GM23338 (cell line): ENCODE data around the gene FHIT. TPM values are rescaled to one million over a fixed set of nuclear protein-coding genes. Genes with fewer than 3 reads are reported as not detected.

ENCODE experiments used
- ATAC-seq: fragments of 200-7000 bp; cut with Tn5 transposase; 3 replicates; pipeline ENCODE4 v1.9.1; 2020
- DNase-seq: peaks from one replicate; pipeline ENCODE4 v3.0.0-alpha.2; 2015; ENCODE audit warnings: low spot score
- H2AFZ ChIP-seq: fragments of 200-600 bp; sonication (generic); 2 replicates; pipeline ENCODE4 v1.8.0; 2016; ENCODE audit warnings: antibody characterized with exemption, mild to moderate bottlenecking, moderate library complexity
- H3F3A ChIP-seq: fragments of 200-600 bp; sonication (generic); replicated peaks from 2 replicates; pipeline ENCODE4 v1.8.0; 2017; ENCODE audit warnings: antibody characterized with exemption, mixed run types, low read depth
- H3K27ac ChIP-seq: fragments of 200-600 bp; sonication (generic); 2 replicates; pipeline ENCODE4 v1.6.1; 2016; ENCODE audit warnings: low read depth
- H3K27me3 ChIP-seq: fragments of 200-600 bp; sonication (generic); 2 replicates; pipeline ENCODE4 v1.8.0; 2016; ENCODE audit warnings: mild to moderate bottlenecking, mixed run types, moderate library complexity; ENCODE audit not compliant: insufficient read depth
- H3K36me3 ChIP-seq: fragments of 200-600 bp; sonication (generic); 2 replicates; pipeline ENCODE4 v1.8.0; 2016; ENCODE audit warnings: mild to moderate bottlenecking; ENCODE audit not compliant: insufficient read depth
- H3K4me1 ChIP-seq: fragments of 200-600 bp; sonication (generic); 2 replicates; pipeline ENCODE4 v1.8.0; 2016; ENCODE audit warnings: mild to moderate bottlenecking, moderate library complexity; ENCODE audit not compliant: insufficient read depth
- H3K4me2 ChIP-seq: fragments of 200-600 bp; sonication (generic); 2 replicates; pipeline ENCODE4 v1.7.1; 2017; ENCODE audit warnings: mixed run types
- H3K4me3 ChIP-seq: fragments of 200-600 bp; sonication (generic); 2 replicates; pipeline ENCODE4 v1.6.1; 2016; ENCODE audit warnings: mixed run types
- H3K79me2 ChIP-seq: fragments of 200-600 bp; sonication (generic); replicated peaks from 2 replicates; pipeline ENCODE4 v1.8.0; 2017; ENCODE audit warnings: mild to moderate bottlenecking; ENCODE audit not compliant: insufficient read depth
- H3K9me2 ChIP-seq: fragments of 200-600 bp; sonication (generic); 2 replicates; pipeline ENCODE4 v1.8.0; 2017; ENCODE audit not compliant: insufficient read depth
- H4K20me1 ChIP-seq: fragments of 200-600 bp; sonication (generic); replicated peaks from 2 replicates; pipeline ENCODE4 v1.8.0; 2017; ENCODE audit warnings: mild to moderate bottlenecking; ENCODE audit not compliant: insufficient read depth
- H3K27ac Mint-ChIP-seq: 2 replicates; pipeline ENCODE4 v1.8.0; 2020; ENCODE audit warnings: inconsistent platforms, mild to moderate bottlenecking, moderate library complexity, mixed read lengths
- H3K27me3 Mint-ChIP-seq: 3 replicates; pipeline ENCODE4 v1.8.0; 2022; ENCODE audit warnings: low read depth, mild to moderate bottlenecking, moderate library complexity, mixed read lengths, inconsistent platforms; ENCODE audit not compliant: insufficient read depth, poor library complexity
- H3K36me3 Mint-ChIP-seq: 3 replicates; pipeline ENCODE4 v1.8.0; 2021; ENCODE audit warnings: low read depth, mild to moderate bottlenecking, inconsistent platforms, moderate library complexity, mixed read lengths
- H3K4me1 Mint-ChIP-seq: 3 replicates; pipeline ENCODE4 v1.8.0; 2020; ENCODE audit warnings: mild to moderate bottlenecking, inconsistent platforms, mixed read lengths
- H3K4me3 Mint-ChIP-seq: 3 replicates; pipeline ENCODE4 v1.8.0; 2021; ENCODE audit warnings: moderate library complexity, mild to moderate bottlenecking, inconsistent platforms, mixed read lengths
- H3K9me3 Mint-ChIP-seq: 3 replicates; pipeline ENCODE4 v1.8.0; 2020; ENCODE audit warnings: moderate library complexity, mild to moderate bottlenecking, inconsistent platforms, mixed read lengths
- CREB1 ChIP-seq: fragments of 250-450 bp; sonication (Bioruptor Pico); IDR thresholded peaks from 2 replicates; pipeline ENCODE4 v1.5.0; 2020; ENCODE audit warnings: low read depth, mild to moderate bottlenecking, moderate library complexity
- ETS1 ChIP-seq: IDR thresholded peaks from 2 replicates; pipeline ENCODE4 v1.6.1; 2016; ENCODE audit warnings: antibody characterized with exemption
- EZH2 ChIP-seq: fragments of 200-600 bp; sonication (generic); IDR thresholded peaks from one replicate; pipeline ENCODE4 v1.8.0; 2017; ENCODE audit warnings: antibody characterized with exemption, mild to moderate bottlenecking, low read depth; ENCODE audit not compliant: unreplicated experiment
- EZH2phosphoT487 ChIP-seq: fragments of 200-600 bp; sonication (generic); IDR thresholded peaks from one replicate; pipeline ENCODE4 v1.8.1; 2018; ENCODE audit warnings: antibody characterized with exemption; ENCODE audit not compliant: unreplicated experiment
- JUNB ChIP-seq: IDR thresholded peaks from one replicate; pipeline ENCODE4 v1.6.1; 2016; ENCODE audit warnings: antibody characterized with exemption; ENCODE audit not compliant: unreplicated experiment
- NANOG ChIP-seq: IDR thresholded peaks from 2 replicates; pipeline ENCODE4 v1.6.1; 2016; ENCODE audit warnings: antibody characterized with exemption, borderline replicate concordance
- POLR2AphosphoS5 ChIP-seq: IDR thresholded peaks from 2 replicates; pipeline ENCODE4 v1.6.1; 2016; ENCODE audit warnings: antibody characterized with exemption, low read depth
- STAT1 ChIP-seq: IDR thresholded peaks from one replicate; pipeline ENCODE4 v1.6.1; 2016; ENCODE audit warnings: antibody characterized with exemption; ENCODE audit not compliant: unreplicated experiment
- ZNF114 ChIP-seq: fragments of 250-450 bp; sonication (Bioruptor Pico); IDR thresholded peaks from 2 replicates; pipeline ENCODE4 v1.5.0; 2020; ENCODE audit warnings: mild to moderate bottlenecking, moderate library complexity
- ZNF331 ChIP-seq: fragments of 250-450 bp; sonication (Bioruptor Pico); IDR thresholded peaks from 2 replicates; pipeline ENCODE4 v1.5.0; 2020; ENCODE audit warnings: low read depth, mild to moderate bottlenecking, moderate library complexity
- polyA plus RNA-seq: library from polyadenylated mRNA; unstranded; fragments of >200 nt; fragmentation: Nextera tagmentation; extraction: Ambion mirVana; gene quantifications from 2 replicates; pipeline ENCODE4 v1.2.1, GENCODE V29; 2016
- total RNA-seq: library from RNA; depleted of rRNA; stranded (reverse); fragments of >200 nt; shearing (Covaris generic); gene quantifications from 2 replicates; pipeline ENCODE4 v1.2.3, GENCODE V29; 2014
- TF ChIP-seq, protein P1 (sequence below): IDR thresholded peaks from one replicate; pipeline ENCODE4 v1.6.1; 2018; ENCODE audit warnings: antibody characterized with exemption; ENCODE audit not compliant: unreplicated experiment
- TF ChIP-seq, protein P2 (sequence below), 2 experiments: fragments of 200-600 bp in 1 of 2; sonication (generic) in 1 of 2; conservative IDR thresholded peaks; 2 replicates each; pipeline versions ENCODE4 v1.5.1 to v1.6.1; 2016 to 2017; ENCODE audit warnings: antibody characterized with exemption in 2 of 2, low read depth in 2 of 2, mild to moderate bottlenecking in 2 of 2, moderate library complexity in 1 of 2

Gene FHIT
- total and polyA plus RNA-seq, 2 experiments from 2014 or later = 3.0 to 8.3 TPM

DNA sequence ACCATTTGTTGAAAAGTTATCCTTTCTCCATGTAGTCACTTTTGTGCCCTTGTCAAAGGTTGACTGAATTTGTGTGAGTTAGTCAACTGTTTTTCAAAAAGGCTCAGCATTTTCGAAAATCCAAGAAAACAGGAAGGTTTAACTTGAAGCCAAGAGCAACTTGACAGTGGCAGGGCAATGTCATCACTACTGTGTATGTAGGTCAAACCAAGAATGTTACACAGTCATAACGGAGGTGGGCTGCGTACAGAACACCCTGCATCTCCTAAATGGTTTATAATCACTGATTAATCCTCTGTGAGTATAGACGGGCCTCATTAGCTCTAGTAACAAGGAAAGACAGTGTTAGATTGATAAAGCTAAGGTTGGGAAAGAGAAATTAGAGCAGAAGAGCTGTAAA is 1064.9 kb downstream of the FHIT start:
- Histone ChIP-seq H3F3A (no peaks in the 10 kb centered on the region), H3K27ac (no peak overlapping the region), H2AFZ (no peak overlapping the region), H3K4me2 (no peak overlapping the region), H3K27me3 (no peaks in the 10 kb centered on the region), H3K9me2 (no peaks in the 10 kb centered on the region), H4K20me1 (no peaks in the 10 kb centered on the region), H3K4me1 (peaks cover 27% of the 10 kb centered on the region), H3K4me3 (no peak overlapping the region), H3K36me3 (no peaks in the 10 kb centered on the region), H3K79me2 (no peaks in the 10 kb centered on the region)
- H3K4me1 Mint-ChIP-seq = peaks cover 24% of the 10 kb centered on the region
- no peaks in the 10 kb centered on the region for H3K36me3 Mint-ChIP-seq
- H3K9me3 Mint-ChIP-seq = no peaks in the 10 kb centered on the region
- no peak for ATAC-seq
- no peak for TF ChIP-seq JUNB
- no peak for TF ChIP-seq ZNF331
- TF ChIP-seq EZH2 = no peak
- no peak for TF ChIP-seq STAT1
- no peak for TF ChIP-seq ETS1
- TF ChIP-seq, protein P1, sequence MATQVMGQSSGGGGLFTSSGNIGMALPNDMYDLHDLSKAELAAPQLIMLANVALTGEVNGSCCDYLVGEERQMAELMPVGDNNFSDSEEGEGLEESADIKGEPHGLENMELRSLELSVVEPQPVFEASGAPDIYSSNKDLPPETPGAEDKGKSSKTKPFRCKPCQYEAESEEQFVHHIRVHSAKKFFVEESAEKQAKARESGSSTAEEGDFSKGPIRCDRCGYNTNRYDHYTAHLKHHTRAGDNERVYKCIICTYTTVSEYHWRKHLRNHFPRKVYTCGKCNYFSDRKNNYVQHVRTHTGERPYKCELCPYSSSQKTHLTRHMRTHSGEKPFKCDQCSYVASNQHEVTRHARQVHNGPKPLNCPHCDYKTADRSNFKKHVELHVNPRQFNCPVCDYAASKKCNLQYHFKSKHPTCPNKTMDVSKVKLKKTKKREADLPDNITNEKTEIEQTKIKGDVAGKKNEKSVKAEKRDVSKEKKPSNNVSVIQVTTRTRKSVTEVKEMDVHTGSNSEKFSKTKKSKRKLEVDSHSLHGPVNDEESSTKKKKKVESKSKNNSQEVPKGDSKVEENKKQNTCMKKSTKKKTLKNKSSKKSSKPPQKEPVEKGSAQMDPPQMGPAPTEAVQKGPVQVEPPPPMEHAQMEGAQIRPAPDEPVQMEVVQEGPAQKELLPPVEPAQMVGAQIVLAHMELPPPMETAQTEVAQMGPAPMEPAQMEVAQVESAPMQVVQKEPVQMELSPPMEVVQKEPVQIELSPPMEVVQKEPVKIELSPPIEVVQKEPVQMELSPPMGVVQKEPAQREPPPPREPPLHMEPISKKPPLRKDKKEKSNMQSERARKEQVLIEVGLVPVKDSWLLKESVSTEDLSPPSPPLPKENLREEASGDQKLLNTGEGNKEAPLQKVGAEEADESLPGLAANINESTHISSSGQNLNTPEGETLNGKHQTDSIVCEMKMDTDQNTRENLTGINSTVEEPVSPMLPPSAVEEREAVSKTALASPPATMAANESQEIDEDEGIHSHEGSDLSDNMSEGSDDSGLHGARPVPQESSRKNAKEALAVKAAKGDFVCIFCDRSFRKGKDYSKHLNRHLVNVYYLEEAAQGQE = no peak
- no peak for TF ChIP-seq NANOG
- TF ChIP-seq, protein P2, sequence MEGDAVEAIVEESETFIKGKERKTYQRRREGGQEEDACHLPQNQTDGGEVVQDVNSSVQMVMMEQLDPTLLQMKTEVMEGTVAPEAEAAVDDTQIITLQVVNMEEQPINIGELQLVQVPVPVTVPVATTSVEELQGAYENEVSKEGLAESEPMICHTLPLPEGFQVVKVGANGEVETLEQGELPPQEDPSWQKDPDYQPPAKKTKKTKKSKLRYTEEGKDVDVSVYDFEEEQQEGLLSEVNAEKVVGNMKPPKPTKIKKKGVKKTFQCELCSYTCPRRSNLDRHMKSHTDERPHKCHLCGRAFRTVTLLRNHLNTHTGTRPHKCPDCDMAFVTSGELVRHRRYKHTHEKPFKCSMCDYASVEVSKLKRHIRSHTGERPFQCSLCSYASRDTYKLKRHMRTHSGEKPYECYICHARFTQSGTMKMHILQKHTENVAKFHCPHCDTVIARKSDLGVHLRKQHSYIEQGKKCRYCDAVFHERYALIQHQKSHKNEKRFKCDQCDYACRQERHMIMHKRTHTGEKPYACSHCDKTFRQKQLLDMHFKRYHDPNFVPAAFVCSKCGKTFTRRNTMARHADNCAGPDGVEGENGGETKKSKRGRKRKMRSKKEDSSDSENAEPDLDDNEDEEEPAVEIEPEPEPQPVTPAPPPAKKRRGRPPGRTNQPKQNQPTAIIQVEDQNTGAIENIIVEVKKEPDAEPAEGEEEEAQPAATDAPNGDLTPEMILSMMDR (conservative IDR thresholded peaks at IDR 0.05; ENCODE audit: low read depth in 2 of 2) = no peak
- TF ChIP-seq CREB1 = no peak
- no peak for TF ChIP-seq ZNF114 (CRISPR knock-in tag)
- DNase-seq = no peak
- no peak overlapping the region for H3K27ac Mint-ChIP-seq
- no peak overlapping the region for H3K4me3 Mint-ChIP-seq
- no peaks in the 10 kb centered on the region for H3K27me3 Mint-ChIP-seq

- H3K9me3 Mint-ChIP-seq = no peaks in the 10 kb centered on the region
- H3K27ac Mint-ChIP-seq = no peak overlapping the region
- no peaks in the 10 kb centered on the region for H3K36me3 Mint-ChIP-seq
- Histone ChIP-seq H3K36me3 (no peaks in the 10 kb centered on the region), H3K4me1 (peaks cover 27% of the 10 kb centered on the region), H4K20me1 (no peaks in the 10 kb centered on the region), H3K4me2 (no peak overlapping the region), H3K27ac (no peak overlapping the region), H3F3A (no peaks in the 10 kb centered on the region), H2AFZ (no peak overlapping the region), H3K4me3 (no peak overlapping the region), H3K79me2 (no peaks in the 10 kb centered on the region), H3K9me2 (no peaks in the 10 kb centered on the region), H3K27me3 (no peaks in the 10 kb centered on the region)
- no peak overlapping the region for H3K4me3 Mint-ChIP-seq
- H3K27me3 Mint-ChIP-seq = no peaks in the 10 kb centered on the region
- peaks cover 24% of the 10 kb centered on the region for H3K4me1 Mint-ChIP-seq
- no peak for ATAC-seq
- no peak for DNase-seq
- TF ChIP-seq ETS1 = no peak
- TF ChIP-seq EZH2phosphoT487 = no peak
- TF ChIP-seq, protein P2 (conservative IDR thresholded peaks at IDR 0.05; ENCODE audit: low read depth in 2 of 2) = no peak
- TF ChIP-seq, protein P1 = no peak
- TF ChIP-seq EZH2 = no peak
- TF ChIP-seq STAT1 = no peak
- TF ChIP-seq POLR2AphosphoS5 = no peak
Observed at GRCh38 chr3:60185161-60185560, 1066.1 kb downstream of the FHIT start.
